Measurements from ENCODE around the gene HOXD3.

The HOXD3 gene

DNA sequence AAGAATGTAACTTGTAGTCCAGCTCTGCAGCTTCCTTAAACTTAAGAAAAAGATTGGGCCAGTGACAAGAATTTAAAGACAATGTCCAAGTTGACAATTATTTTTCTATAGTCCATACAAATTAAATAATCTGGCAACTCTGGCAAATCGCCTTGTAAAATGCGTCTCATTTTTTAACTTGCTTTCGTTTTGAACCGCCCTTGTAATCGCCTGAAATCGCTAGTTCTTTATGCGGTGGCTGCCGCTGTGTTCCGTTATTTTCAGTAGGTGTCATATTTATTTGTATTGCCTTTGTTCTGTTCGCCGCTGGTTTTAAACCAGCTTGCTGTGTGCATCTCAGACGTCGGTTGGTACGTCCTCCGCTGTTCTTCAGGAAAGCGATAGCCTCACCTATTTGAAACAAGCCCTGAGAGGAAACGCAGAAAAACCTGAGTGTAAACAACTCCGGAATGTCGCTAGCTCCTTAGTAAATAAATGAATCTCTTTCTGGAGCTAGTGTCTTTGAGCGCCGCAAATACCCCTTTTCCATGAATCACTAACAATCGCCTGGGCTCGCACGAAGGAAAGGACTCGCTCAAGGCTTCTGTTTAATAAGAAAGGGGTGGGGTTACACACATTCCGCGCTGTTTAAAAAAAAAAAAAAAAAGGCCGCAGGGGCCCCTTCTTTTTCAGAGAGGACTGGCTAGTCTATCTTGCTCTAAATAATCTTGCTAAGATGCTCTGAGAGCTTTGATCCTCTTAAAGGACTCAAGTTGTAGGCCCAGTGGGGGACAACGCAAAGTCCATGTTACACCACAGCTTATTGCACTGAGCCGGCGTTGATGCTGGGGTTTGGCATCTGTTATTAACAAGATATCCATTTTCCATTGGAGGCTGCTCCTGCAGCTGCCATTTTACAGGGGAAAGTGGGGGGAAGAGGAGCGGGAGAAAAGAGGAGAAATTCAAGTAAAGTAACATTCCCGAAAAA is 24.6 kb upstream of the HOXD3 start:
- Histone ChIP-seq H3K4me3 (ENCODE audit: low read length) (no peak overlapping the region), H3K79me2 (ENCODE audit: control insufficient read depth, low read length) (no peaks in the 10 kb centered on the region), H3K9me2 (replicated peaks; ENCODE audit: control insufficient read depth, low read length) (no peaks in the 10 kb centered on the region), H3K9me3 (ENCODE audit: control insufficient read depth, insufficient read depth, low read length) (no peaks in the 10 kb centered on the region), H3F3A (ENCODE audit: control insufficient read depth, insufficient read depth) (no peaks in the 10 kb centered on the region), H3K27ac (ENCODE audit: low read depth, low read length) (no peak overlapping the region), H4K20me1 (ENCODE audit: control insufficient read depth, insufficient read depth, low read depth, low read length) (no peaks in the 10 kb centered on the region), H3K36me3 (ENCODE audit: control insufficient read depth, low read length) (no peaks in the 10 kb centered on the region), H3K27me3 (ENCODE audit: control insufficient read depth, low read length) (peaks cover 10% of the 10 kb centered on the region), H3K4me1 (ENCODE audit: control insufficient read depth, low read length) (no peaks in the 10 kb centered on the region), H3K4me2 (ENCODE audit: low read length) (no peak overlapping the region)
- TF ChIP-seq, protein P1, sequence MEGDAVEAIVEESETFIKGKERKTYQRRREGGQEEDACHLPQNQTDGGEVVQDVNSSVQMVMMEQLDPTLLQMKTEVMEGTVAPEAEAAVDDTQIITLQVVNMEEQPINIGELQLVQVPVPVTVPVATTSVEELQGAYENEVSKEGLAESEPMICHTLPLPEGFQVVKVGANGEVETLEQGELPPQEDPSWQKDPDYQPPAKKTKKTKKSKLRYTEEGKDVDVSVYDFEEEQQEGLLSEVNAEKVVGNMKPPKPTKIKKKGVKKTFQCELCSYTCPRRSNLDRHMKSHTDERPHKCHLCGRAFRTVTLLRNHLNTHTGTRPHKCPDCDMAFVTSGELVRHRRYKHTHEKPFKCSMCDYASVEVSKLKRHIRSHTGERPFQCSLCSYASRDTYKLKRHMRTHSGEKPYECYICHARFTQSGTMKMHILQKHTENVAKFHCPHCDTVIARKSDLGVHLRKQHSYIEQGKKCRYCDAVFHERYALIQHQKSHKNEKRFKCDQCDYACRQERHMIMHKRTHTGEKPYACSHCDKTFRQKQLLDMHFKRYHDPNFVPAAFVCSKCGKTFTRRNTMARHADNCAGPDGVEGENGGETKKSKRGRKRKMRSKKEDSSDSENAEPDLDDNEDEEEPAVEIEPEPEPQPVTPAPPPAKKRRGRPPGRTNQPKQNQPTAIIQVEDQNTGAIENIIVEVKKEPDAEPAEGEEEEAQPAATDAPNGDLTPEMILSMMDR (IDR thresholded peaks at IDR 0.05; ENCODE audit: low read depth, low read length, poor library complexity, severe bottlenecking), result no peak
- no peak for TF ChIP-seq EZH2phosphoT487 (IDR thresholded peaks at IDR 0.05; ENCODE audit: borderline replicate concordance, low read length)

DNA sequence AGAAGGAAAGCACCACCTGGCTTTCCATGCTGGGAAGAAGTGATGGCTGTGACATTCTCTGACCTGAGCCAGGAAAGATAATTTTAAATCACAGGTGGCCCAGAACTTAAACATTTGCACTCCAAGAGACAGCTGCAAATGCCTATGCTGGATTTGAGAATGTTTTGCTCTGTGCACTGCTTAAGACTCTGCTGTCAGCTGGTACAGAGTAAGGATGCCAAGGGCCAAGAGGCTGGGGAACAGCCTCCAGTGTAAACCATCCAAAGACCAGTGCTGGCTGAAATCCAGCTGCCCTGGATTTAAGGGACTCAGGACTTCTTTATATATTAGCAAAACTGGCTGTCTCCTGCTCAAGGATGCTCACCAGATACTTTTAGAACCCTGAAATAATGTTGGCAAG is 23.7 kb upstream of the HOXD3 start:
- TF ChIP-seq, protein P1 (IDR thresholded peaks at IDR 0.05; ENCODE audit: low read depth, low read length, poor library complexity, severe bottlenecking), result no peak
- no peak for TF ChIP-seq EZH2phosphoT487 (IDR thresholded peaks at IDR 0.05; ENCODE audit: borderline replicate concordance, low read length)
- Histone ChIP-seq H3K36me3 (ENCODE audit: control insufficient read depth, low read length) (no peaks in the 10 kb centered on the region), H3K27ac (ENCODE audit: low read depth, low read length) (no peak overlapping the region), H3K4me2 (ENCODE audit: low read length) (no peak overlapping the region), H3K79me2 (ENCODE audit: control insufficient read depth, low read length) (no peaks in the 10 kb centered on the region), H3K27me3 (ENCODE audit: control insufficient read depth, low read length) (peaks cover 8% of the 10 kb centered on the region; the same call in 1 of the 2 replicates), H3K9me2 (replicated peaks; ENCODE audit: control insufficient read depth, low read length) (no peaks in the 10 kb centered on the region), H3K4me3 (ENCODE audit: low read length) (no peak overlapping the region), H3K4me1 (ENCODE audit: control insufficient read depth, low read length) (no peaks in the 10 kb centered on the region), H4K20me1 (ENCODE audit: control insufficient read depth, insufficient read depth, low read depth, low read length) (no peaks in the 10 kb centered on the region), H3F3A (ENCODE audit: control insufficient read depth, insufficient read depth) (no peaks in the 10 kb centered on the region), H3K9me3 (ENCODE audit: control insufficient read depth, insufficient read depth, low read length) (no peaks in the 10 kb centered on the region)

DNA sequence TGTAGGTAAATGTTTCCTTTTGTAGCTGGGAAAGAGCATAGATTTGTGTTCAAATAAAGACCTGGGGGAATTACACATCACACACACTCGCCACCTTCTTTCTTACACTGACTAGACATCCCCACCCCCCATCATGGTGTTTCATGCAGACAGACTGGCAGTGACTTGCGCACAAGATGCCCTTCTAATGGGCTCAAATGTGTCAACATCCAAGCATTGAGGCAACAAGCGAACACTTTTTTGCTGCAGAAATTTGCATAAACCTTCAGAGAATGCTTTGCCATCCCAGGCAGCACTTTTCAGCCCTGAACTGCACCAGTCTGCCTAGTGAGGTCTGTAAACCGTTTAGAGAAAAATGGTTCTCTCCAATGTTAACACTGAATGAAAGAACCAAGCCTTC is 23.1 kb upstream of the HOXD3 start:
- Histone ChIP-seq H3F3A (ENCODE audit: control insufficient read depth, insufficient read depth) (no peaks in the 10 kb centered on the region), H3K27me3 (ENCODE audit: control insufficient read depth, low read length) (peaks cover 8% of the 10 kb centered on the region; the same call in 1 of the 2 replicates), H3K9me3 (ENCODE audit: control insufficient read depth, insufficient read depth, low read length) (no peaks in the 10 kb centered on the region), H3K4me2 (ENCODE audit: low read length) (no peak overlapping the region), H3K4me3 (ENCODE audit: low read length) (no peak overlapping the region), H3K36me3 (ENCODE audit: control insufficient read depth, low read length) (no peaks in the 10 kb centered on the region), H3K79me2 (ENCODE audit: control insufficient read depth, low read length) (no peaks in the 10 kb centered on the region), H3K4me1 (ENCODE audit: control insufficient read depth, low read length) (no peaks in the 10 kb centered on the region), H3K9me2 (replicated peaks; ENCODE audit: control insufficient read depth, low read length) (no peaks in the 10 kb centered on the region), H4K20me1 (ENCODE audit: control insufficient read depth, insufficient read depth, low read depth, low read length) (no peaks in the 10 kb centered on the region), H3K27ac (ENCODE audit: low read depth, low read length) (no peak overlapping the region)
- no peak for TF ChIP-seq EZH2phosphoT487 (IDR thresholded peaks at IDR 0.05; ENCODE audit: borderline replicate concordance, low read length)
- TF ChIP-seq, protein P1 (IDR thresholded peaks at IDR 0.05; ENCODE audit: low read depth, low read length, poor library complexity, severe bottlenecking), result no peak

All from DOHH2 (cell line).